NCI-H2171 (cell line): ENCODE results near the gene SMAD1.
"Not testable (repeated sequence)": the region's sequence is repeated elsewhere in the genome, so short reads cannot be mapped to it uniquely, and the experiment has no call there.

ENCODE experiments used
- DNase-seq: peaks from one replicate; lab custom pipeline; 2025; lab: John Stamatoyannopoulos, UW

SMAD1 gene

GRCh38 chr4:145564540-145564939 is 82.9 kb downstream of the SMAD1 start:
- no peak for DNase-seq

DNA sequence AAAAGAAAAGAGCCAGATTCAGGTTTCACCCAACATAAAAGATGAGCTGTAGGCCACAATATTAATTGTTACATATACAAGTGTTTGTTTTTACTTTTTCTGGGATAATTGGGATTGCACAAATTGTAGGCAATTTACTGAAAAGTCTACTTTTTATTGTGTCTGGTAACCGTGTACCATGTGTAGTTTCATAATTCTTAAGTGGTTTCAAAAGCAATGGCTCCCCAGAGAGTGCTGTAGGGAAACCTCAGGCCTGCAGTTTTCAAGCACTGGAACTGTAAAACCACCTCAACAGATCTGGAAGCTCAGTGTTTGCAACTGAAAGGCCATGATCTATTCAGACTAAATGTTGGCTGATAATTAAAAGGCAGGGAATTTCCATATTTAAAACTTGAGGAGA is 83.7 kb downstream of the SMAD1 start:
- DNase-seq: no peak

DNA sequence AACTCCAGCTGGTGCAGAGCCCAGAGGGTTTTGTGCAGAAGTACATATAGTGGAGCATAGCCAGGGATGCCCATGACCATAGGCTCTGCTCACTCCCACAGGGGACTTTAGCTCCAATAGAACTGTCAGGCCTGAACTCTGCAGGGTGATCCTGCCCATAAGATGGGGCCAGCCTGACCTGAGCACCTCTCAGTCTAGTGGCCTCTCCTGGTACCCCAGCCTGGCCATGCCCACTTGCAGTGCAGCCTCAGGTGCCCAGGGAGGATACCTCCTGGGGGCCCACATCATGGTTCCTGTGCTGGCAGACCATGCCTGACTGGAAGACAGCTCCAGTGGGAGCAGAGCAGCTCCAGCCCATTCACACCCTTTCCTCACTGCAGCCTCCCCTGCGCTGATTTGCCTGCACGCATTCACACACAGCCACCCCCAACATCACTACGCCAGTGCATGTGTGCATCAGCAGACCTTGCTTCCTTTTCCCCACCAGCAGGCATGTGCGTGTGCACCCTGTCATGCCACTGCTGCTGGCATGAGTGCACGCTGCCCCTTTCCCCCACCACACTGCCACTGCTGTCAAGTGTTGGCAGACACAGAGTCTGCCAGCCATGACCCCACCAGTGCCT is 84.5 kb downstream of the SMAD1 start:
- DNase-seq: no peak

DNA sequence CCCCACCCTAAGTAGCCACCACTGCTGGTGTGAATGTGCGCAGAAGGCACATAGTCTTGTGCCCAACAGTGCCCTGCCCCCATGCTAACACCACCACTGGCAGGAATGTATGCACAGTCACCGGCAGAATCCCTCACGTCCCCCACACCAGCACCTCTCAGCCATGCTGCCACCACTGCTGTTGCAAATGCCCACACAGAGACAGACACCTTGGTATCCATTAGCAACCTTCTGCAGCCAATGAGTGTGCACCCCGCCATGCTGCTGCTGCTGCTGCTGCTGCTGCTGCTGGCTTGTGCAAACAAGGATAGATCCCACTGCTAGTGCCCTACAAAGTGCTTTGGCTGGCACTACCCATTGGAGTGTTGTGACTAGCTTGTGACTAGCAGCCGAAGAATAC is 85.1 kb downstream of the SMAD1 start:
- no peak for DNase-seq

DNA sequence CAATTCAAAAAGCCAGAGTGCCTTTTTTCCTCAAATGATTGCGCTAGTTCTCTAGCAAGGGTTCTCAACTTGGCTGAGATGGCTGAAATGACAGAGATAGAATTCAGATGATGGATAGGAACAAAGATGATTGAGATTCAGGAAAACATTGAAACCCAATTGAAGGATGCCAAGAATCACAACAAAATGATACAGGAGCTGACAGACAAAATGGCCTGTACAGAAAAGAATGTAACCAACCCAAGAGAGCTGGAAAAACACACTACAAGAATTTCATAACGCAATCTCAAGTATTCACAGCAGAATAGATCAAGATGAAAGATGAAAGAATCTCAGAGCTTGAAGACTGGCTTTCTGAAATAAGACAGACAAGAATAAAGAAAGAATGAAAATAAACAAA is 85.9 kb downstream of the SMAD1 start:
- no peak for DNase-seq

GRCh38 chr4:145574546-145574945 is 92.9 kb downstream of the SMAD1 start:
- not testable (repeated sequence) for DNase-seq

DNA sequence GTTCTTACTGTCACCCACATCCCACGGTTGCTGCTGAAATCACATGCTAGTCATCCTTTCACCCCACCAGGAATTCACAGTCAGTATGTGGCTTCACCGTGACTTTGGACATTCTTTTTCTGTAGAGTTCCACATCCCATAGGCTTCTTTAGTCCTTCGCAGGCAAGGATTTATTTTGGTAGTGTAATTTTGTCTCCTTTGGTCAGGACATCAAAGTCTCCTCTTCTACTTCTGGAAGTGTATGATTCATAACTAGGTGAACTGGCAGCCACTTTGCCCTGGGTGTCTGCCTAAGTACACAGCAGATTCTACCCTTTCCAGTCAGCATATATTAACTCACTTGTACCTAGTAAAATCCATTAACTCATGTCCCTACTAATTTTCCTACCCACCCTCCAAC is 99.3 kb downstream of the SMAD1 start:
- DNase-seq: no peak

DNA sequence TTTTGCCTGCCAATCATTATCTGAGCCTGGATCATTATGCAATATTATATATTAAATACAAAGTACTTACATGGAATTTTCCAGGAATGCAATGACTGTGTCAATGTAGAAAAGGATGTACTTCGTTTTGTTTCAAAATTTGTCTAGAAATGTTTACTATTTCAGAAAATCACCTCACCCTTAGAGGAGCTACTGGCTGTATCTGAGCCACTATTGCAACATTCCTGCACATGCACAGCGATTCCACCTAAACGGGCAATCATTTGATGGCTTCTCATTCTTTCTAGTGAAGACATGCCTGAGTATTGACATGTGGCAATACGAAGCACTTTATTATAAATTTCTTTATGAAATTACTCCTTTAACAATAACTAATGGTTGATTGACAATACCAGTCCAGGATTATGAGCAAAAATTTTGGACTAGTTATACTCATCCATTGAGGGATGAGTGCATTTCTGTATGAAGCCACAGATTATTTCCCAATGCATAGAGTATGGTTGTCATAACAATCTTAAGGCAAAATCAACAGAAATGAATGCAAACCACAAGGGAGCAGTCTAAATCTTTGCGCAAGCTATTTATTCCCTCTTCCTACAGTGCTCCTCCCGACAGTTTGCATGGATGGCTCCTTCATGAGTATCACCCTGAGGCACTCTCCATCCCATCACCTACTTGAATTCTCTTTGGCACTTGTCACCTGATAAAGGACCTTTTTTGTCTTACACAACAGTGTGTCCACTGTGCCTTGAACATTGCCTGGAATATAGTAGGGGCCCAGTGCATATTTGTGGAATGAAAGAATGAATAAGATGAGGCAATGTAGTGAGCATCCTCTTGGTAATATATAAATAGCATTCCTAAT is 101.8 kb downstream of the SMAD1 start:
- DNase-seq: no peak

DNA sequence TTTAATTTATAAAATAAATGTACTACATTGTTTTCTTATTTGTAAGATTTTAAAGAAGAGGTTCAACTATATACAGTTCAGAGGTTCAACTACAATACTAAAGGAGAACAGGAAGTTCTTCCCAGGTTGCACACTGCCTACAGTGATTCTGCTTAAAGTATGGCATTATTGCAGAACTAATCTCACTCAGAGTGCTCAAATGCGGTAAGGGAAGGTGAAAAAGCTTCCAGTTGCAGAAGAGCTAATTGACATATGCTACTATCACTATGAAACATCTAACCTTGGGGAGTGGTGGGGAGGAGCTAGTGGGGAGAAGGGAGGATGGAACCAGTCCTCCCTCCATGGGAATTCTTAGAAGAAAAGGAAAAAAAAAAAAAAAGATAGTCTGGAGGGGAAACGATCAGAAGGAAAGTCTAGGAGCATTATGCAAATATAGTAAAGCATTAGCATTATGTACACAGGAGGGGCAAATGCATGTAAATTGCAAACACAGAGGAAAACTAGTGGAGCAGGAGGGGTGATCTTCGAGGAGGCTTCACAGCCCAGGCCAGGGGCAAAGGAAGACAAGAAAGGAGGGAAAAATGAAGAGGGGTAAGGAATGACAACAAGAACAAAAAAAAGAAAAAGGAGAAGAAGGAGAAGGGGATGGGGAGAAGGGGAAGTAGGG is 105.6 kb downstream of the SMAD1 start:
- no peak for DNase-seq

- DNase-seq: not testable (repeated sequence)
Measured at GRCh38 chr4:145589381-145589780, 107.7 kb downstream of the SMAD1 start.

- no peak for DNase-seq
Measured at GRCh38 chr4:145589916-145590702, 108.5 kb downstream of the SMAD1 start.

DNA sequence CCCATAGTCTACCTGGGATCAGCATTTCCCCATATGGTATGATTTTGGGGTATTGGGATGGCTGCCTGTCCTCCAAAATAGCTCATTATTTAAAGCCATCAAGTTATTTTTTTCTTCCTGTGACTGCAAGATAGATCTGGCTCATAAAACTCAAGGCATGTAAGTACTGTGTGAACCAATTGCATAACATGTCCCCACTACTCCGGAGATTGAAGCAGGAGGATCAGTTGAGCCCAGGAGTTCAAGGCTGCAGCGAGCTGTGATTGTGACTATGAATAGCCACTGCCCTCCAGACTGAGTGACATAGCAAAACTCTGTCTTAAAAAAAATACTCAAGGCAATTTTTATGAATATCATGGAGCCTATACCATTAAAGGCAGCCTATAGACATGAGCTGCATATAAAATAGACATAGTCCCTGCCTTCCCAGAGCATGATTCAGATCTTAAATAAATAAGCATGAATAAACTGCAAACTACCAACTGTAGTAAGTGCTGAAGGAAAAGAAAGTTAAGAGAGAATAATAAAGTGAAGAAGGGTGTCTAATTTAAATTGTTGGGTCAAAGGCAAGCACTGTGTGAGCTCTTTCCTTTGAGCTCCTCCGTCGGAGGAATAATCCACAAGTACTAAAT is 120.6 kb downstream of the SMAD1 start:
- no peak for DNase-seq

DNA sequence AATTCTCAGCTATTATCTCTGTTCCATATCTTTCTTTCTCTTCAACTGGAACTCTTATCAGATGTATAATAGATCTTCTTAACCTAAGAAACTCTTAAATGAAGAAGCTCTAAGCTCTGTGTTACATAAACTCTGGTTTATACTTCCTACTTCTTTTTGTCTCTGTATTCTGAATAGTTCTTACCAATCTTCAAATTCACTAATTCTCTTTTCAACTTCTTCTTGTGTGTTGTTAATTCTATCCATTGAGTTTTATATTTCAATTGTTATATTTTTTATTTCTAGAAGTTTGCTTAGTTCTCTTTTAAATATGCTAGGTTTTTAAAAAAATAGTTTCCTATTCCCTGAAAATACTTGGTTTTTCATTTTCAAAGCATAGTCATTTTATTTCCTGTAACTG is 124.3 kb downstream of the SMAD1 start:
- DNase-seq: no peak
